NCI-H128 (cell line): ENCODE measurements around the gene RPS10.
"Not testable (repeated sequence)": the region's sequence is repeated elsewhere in the genome, so short reads cannot be mapped to it uniquely, and the experiment has no call there.

Experiments
- DNase-seq: peaks from one replicate; lab custom pipeline; 2025; ENCODE audit not compliant: unreplicated experiment; lab: John Stamatoyannopoulos, UW

The RPS10 gene

DNA sequence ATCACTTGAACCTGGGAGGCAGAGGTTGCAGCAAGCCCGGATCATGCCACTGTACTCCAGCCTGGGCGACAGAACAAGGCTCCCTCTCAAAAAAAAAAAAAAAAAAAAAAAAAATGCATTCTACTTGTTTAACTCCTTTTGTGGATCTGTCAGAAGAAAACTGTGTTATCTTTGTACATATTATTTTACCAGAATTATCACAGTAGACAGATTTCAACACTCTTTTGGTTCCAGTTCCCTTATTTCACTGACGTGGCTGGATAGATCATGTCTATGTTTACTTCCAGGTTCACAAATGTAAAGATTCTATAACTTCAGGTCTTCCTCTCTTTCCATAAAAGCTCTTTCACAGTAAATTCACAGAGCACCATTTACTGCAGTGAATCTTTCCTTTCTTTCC, 51.8 kb downstream of the RPS10 start:
- no peak for DNase-seq

DNA sequence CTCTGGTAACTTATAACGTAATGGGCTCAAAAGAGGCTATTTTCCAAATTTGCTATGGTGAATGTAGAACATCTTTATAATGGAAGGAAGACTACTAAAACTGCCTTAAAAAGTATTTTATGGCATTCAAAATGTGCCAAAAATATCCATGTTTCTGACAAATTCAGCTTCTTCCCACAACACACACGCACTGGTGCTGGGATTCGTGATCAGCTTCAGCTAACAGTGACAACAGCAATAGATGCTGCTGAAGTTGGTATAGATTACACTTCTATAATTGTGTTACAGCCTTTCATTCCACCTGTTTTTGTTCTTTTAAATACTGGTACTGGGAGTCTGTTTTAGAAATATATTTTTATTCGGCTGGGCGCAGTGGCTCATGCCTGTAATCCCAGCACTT, 52.4 kb downstream of the RPS10 start:
- no peak for DNase-seq

DNA sequence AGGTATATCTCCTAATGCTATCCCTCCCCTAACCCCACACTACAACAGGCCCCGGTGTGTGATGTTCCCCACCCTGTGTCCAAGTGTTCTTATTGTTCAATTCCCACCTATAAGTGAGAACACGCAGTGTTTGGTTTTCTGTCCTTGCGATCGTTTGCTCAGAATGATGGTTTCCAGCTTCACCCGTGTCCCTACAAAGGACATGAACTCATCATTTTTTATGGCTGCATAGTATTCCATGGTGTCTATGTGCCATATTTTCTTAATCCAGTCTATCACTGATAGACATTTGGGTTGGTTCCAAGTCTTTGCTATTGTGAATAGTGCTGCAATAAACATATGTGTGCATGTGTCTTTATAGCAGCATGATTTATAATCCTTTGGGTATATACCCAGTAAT, 54.0 kb downstream of the RPS10 start:
- DNase-seq = not testable (repeated sequence)

DNA sequence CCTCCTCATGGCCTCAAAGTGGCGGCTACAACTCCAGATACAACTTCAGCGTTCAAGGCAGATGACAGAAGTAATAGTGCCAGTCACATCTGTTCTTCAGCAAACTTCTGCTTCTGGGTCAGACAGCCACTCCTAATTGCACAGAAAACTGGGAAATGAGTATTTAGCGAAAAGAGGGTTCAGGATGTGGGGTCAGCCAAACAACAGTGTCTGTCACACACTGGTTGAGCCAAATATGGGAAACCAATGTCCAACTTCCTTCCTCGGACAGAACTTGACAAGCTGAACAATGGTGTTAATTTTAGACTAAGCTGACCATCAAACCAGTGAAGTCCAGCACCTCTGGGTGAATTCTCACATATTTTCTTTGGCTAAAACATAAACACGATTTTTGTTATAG, 55.5 kb downstream of the RPS10 start:
- no peak for DNase-seq

DNA sequence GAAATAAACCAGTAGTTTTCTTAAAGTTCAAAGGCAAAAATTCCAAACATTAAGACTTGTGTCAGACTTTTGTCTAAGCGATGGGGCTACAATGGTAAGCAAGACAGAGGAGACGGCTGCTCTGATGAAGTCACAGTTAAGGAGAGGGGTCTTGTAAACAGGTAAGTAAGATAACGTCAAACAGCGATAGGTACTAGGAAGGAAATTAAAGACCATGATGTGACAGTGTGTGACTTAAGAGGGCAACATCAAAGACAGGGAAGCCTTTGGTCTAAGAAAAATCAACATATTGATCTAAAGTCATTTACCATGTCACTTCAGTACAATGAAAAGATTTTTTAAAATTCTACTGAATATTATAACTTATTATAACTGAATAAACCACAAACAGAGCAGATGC, 56.5 kb downstream of the RPS10 start:
- no peak for DNase-seq
